GM21717 (cell line): ENCODE data around the gene SLC25A26.
A peak's percentile ranks its signal among the peaks of the same experiment; 100 is the strongest.

ENCODE experiments used
- ATAC-seq: cut with Tn5 transposase; IDR thresholded peaks from one replicate; pipeline ENCODE4 v1.9.1; 2021; ENCODE audit warnings: mild to moderate bottlenecking, moderate library complexity; ENCODE audit not compliant: unreplicated experiment

The SLC25A26 gene

DNA sequence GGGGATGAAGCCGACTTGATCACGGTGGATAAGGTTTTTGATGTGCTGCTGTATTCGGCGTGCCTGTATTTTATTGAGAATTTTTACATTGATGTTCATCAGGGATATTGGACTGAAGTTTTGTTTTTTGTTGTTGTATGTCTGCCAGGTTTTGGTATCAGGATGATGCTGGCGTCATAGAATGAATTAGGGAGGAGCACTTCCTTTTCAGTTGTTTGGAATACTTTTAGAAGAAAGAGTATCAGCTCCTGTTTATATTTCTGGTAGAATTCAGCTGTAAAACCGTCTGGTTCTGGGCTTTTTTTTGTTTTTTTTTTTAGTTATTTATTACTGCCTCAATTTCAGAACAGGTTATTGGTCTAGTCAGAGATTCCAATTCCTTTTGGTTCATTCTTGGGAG, 93.7 kb downstream of the SLC25A26 start:
- ATAC-seq, result no peak

DNA sequence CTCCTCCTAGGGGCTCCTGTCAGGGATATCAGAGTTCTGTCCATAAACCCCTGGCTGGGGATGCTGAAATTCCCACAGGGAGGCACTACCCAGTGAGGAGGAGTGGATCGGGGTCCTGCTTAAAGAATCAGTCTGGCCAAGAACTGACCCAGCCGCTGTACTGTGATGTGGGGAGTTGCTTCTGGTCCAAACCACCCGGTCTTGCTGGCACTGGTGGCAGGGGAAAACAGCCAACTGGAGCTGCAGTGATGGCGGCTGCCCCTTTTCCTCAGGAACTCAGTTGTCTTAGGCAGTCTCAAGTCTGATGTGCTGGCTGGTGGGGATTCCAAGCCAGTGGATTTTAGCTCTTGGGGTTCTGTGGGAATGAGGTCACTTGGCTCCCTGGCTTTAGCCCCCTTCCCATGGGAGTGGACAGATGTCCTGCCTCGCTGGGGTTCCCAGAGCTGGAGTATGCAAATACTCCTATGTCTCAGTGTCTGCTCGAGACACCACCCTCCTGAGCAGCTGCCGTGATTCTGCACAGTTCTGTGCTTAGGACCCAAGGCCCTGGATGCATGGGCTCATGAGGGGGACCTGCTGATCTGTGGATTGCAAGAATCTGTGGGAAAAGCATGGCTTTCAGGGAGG, 97.1 kb downstream of the SLC25A26 start:
- no peak for ATAC-seq

DNA sequence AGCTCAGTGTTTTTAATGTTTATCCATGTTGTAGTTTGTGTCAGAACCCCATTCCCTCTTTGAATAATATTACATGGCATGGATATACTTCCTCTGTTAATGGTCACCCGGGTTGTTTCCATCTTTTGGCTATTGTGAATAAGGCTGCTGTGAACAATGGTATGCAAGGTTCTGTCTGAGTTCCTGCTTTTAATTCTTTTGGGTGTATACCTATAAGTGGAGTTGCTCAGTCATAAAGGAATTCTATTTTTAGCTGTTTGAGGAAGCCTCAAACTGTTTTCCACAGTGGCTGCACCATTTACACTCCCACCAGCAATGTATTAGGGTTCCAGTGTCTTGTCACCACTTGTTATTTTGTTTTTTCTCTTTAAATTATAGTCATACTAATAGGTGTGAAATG, 99.6 kb downstream of the SLC25A26 start:
- no peak for ATAC-seq

DNA sequence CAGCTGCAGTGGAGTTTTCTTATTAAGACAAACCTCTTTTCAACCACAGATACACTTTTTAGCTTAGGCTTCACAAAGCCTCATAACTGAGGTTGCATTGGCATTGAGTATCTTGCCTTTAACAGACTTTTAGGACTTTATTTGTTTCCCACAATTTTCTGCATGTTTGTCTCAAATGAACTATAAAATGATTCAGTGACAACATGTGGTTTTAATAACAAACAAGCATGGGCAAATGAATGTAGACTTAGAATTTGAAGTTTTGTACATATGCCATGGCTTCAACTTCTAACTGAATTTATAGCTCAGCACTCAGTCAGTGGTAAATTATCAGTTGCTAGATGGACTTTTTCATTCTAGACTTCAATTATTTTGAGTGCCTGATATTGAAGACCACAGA, 101.6 kb downstream of the SLC25A26 start:
- no peak for ATAC-seq

DNA sequence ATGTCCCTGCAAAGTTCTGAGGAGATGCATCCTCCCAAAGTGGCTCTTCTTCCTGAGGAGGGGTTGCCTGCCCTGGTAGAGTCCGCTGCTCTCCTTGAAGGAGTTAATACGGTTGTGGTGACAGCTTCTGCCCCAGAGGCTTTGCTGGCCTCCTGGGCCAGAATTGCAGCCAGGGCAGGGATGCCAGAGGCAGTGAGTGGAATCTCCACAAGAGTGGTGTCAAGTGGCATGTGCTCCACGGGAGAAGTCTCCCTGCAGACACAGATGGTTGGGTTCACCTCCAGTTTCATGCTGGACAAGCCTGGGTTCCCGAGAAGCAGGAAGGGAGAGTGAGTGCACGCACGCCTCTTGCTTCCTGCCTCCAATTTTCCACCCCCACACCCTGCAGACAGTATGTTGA, 105.5 kb downstream of the SLC25A26 start:
- no peak for ATAC-seq

DNA sequence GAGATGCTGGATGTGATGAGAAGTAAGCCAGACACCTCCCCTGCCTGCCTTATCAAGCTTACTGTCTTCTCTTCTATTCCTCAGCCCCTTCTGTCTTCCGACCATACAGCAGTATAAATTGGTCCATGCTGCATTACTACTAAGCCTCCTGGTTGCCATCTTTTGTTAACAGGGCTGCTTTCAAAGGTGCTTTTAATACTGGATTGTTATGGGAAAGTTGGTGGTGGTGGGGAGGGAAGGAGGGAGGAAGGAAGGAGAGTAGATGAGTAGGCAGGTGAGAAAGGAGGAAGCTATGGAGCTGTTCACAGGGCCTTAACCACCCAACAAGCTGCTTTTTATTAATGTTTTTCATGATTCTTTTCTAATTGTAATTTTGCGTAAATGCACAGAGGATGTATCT, 114.9 kb downstream of the SLC25A26 start:
- no peak for ATAC-seq

DNA sequence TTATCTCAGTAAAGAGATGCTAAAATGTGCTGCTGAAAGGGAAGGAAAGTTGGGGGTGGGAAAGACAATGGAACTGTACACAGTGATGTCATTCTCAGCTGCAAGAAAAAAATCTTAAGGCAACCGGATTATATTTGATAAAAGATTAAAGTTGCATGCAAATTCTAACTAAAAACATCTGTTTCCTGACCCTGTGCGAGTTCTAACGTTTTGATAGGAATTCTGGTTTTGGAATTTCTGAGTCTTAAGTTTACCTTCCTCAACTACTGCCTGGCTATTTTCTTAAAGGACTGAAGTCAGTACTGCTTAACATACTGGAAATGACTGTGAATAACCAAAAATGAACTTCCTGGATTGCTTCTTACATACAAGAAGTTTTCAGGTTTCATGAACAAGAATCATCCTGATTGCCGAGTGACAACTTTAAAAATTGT, 115.5 kb downstream of the SLC25A26 start:
- ATAC-seq, result no peak

DNA sequence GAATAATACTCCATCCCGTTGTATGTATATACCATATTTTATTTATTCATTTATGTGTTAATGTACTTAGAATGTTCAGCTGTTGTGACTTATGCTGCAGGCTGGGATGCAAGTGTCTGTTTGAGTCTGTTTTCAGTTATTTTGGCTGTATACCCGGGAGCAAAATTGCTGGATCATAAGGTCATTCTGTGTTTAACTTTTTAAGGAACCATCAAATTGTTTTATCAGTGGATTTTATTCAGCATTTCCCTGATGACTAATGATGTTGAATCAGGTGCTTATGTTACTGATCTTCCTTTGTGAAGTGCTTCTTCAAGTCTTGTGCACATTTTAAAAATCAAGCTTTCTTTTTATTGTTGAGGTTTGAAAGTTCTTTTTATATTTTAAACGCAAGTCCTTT, 118.1 kb downstream of the SLC25A26 start:
- no peak for ATAC-seq

DNA sequence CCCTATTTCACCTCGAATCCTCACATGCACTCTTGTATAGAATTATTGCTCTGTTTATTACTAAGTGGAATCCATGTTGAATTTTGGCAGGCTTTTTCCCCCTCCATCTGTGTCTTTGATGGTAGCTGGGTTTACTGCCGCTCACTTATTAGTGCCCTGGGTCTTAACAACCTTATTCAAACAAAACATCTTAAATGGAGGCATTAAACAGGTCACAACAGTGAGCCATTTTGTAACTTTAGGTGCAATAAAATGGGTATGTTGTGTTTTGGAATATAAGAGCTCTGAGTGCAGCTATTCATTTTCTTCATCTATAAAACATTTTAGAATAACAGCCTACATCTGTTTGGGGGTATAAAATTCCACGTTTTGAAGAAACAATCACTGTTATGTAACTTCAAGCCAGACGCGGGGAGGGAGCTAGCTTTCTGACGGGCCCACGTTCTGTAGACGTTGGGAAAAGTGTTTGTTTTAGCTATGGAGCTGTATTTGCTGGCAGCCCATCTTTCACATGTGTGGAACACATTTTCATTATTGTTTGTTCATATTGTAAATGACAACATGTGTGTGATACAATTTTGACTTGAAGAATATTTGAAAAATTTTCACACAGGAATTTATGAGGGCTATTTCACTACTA, 122.0 kb downstream of the SLC25A26 start:
- no peak for ATAC-seq

DNA sequence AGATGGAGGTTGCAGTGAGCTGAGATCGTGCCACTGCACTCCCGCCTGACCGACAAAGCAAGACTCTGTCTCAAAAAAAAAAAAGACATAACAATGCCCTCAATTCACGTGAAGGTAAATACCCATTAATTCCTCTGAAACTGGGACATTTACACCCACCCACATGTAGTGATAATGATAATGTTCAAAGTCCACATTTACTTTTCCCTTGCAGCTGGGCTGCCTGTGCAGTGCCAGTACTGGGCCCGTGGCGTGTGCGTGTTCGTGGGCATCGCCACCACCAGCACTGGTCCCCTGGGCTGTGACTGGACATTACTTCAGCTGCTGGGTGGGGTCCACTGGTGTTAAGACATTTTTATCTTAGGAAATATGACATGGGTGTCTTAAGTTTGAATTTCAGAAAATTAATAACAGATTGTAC, 123.6 kb downstream of the SLC25A26 start:
- ATAC-seq, result no peak

DNA sequence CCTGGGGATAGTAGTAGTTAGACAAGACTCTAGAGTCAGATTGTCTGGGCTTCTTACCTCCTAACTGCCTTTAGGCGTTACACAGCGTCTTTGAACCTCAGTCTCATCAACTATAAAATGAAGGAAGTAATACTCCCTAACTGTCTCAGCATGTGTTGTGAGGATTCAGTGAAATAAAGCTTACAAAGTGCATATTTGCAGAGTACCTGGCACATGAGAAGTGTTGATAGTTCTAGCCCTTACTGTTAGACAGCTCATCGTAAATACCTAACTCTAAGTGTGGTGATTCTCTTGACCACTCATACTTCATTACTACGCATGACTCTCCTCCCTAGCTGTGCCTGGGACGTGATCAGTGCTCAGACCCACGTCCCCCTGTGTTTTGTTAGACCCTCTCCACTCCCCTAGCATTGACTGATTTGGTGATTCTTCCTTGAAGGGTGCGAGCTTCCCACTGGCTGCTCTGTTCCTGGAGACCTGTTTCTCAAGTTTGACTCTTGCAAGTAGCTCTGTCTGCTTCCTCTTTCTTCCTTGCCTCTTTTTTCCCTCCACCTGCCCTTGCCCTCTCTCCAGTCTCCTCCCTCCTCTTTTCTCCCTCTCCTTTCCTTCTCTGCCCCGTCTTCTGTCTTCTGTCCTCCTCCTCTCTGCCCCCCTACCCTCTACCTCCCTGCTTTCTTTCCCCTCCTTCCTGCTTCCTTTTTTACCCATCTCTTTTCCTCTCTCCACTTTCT, 124.2 kb downstream of the SLC25A26 start:
- no peak for ATAC-seq

DNA sequence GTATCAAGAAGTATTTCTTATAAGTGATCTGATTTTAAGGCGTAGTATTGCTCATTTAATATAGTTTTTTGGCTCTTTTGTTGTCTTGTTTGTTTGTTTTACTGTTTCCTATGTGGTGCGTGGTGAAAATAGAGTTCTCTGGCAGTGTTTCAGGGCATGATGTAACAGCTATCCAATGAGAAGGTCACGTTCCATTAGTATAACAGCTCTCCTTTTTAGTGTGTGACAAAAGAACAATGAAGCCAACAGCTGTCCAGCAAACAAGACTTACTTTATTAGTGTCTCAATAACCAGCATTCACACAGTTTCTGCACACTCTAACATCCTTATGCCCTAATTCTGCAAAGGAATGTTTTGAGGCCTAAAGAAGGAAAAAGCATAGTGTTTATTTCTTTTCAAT, 127.9 kb downstream of the SLC25A26 start:
- ATAC-seq, result no peak

DNA sequence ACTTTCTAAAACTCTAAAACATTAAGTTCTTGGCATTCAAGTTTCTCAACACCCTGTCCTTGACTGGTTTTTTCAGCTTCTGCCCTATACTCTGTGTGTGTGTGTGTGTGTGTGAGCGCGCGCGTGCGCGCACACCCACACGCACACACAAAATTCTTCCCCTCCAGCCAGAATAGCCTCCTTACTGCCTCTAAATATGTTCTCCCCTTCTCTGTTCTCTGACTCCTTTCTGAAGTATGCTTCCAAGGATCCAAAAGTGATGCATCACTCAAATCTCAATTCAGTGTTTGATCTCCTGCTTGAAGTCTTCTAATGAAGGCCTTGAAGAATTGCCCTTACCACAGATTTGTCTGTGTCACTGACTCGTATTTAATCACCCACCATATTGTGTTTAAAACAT, 129.8 kb downstream of the SLC25A26 start:
- no peak for ATAC-seq

DNA sequence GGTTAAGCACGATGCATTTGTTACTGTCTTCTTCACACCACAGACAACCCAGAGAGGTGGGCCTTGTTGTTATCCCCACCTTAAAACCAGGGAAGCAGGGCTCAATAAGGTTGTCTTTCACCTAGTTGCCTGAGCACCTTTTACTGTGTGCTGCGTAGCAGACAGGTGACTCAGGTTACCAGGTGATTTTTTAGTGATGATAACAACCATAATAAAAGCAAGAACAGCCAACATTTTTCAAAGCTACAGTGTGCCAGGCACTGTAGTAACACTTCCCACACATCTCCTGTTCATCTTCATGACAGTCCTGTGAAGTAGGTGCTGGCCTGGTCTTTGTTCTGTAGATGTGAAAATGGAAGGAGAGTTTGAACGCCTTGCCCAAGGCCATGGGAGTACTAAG, 132.2 kb downstream of the SLC25A26 start:
- ATAC-seq, result no peak

DNA sequence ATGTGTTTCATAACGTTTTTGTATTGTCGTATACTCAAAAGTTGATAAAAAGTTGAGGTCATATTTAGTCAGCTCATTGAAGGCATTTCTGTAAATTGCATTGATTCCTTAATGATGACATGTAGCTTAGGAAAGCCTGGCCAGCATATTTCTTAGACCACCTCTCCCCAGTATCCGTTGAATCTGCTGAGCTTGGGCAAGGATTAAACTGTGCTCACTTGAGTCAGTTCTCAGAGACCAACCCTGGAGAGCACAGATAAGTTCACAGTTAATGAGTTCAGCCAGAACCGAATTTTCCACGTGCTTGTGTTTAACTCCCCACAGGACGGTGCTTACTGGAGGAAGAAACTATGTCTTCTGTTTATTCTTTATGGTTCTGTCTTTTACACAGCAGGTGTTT, 132.7 kb downstream of the SLC25A26 start:
- no peak for ATAC-seq

DNA sequence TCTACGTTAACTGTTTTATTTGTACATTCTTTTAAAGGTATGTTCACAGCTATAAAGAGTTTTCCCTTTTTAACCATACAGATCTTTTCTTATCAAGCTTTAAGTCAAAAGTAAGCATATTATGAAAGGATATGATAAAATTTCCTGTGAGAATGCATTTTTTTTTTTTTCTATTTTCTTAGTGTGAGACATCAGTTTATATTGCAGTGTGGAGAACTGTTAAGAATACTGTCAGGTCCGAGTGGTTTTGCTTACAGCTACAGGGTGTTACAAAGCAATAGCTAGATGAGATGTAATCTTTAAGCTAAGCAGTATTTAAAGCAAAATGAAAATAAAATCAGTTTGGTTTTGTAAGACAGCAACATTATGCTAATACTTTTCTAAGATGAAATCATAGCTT, 133.2 kb downstream of the SLC25A26 start:
- no peak for ATAC-seq

DNA sequence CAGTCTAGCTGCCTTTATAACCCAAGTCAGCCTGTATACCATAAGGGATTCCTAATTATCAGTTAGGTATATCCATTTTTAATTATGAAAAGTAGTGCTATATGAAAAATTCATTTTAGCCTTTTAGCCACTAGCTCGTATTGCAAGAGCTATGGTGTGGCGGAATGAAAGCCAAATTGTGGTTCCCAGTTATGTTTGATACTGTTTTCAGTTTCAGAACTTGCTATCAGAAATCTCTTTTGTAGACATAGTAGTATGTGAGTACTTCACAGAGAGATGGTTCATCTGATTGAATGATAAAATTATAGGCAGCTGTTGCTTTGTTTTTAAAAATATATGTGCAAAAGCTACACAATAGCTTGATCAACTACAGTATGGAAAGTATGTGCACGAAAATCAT, 134.6 kb downstream of the SLC25A26 start:
- peak; percentile 72 for ATAC-seq

DNA sequence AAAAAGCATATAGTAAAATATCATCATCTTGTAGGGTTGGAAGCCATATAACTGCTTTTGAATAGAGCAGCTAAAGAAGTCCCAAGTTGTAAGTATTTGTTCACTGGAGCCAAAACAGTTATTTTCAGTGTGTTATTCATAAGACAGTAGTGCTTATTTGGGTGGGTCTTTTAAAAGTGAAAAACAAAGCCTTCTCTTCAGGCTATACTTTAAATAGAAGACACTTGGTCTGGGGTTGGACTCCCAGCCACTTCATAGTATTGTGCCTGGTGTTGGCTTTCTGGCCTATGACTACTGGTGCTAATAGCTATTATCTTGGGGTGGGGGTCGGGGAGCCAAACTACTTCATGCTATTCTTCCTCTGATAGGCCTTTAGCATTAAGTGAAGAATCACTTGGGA, 135.2 kb downstream of the SLC25A26 start:
- ATAC-seq, result no peak

DNA sequence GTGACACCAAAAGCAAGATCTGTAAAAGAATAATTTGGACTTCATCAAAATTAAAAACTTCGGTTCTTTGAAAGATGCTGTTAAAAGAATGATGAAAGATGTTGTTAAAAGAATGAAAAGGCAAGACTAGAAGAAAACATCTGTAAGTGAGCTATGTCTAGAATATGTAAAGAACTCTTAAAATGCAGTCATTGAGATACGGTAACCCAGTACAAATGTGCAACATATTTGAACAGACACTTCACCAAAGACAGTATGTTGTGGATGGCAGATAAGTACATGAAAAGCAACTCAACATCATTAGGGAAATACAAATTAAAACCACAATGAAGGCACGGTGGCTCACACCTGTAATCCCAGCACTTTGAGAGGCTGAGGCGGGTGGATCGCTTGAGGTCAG, 140.6 kb downstream of the SLC25A26 start:
- ATAC-seq, result no peak

DNA sequence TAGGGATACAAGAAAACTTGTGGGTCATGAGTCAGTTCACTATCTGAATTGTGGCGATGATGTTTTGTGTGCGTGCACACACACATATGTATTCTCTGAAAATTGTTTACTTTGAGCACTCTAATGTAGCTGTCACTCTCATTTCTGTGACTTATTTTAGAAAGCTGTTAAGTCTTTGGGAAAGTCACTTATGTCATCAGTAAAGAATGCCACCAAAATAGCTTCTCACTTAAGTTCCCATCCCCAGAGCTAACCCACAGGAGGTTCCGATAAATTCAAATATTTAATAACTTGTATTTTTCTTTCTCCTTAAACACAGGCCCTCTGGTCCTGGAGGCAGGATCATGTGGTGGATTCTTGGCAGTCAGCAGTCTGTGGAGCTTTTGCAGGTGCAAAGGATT, 141.7 kb downstream of the SLC25A26 start:
- ATAC-seq, result no peak

DNA sequence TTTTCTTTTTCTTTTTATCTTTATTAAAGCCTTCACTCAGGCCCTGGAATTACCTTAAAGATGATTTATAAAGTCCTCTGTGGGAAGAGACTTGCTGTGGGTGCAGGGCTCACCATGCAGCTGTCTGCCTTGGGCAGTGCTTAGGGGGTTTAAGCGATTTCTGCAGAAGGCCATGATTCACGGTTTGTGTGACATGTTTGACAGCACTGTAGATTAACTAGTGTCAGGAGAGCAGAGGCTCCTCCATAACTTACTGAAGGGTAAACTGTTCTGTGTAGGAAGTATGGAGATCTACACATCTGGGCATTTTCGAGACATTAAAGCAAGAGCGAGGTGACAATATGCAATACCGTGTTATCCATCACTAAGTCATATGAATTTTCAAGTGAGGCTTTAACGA, 142.3 kb downstream of the SLC25A26 start:
- ATAC-seq, result no peak

DNA sequence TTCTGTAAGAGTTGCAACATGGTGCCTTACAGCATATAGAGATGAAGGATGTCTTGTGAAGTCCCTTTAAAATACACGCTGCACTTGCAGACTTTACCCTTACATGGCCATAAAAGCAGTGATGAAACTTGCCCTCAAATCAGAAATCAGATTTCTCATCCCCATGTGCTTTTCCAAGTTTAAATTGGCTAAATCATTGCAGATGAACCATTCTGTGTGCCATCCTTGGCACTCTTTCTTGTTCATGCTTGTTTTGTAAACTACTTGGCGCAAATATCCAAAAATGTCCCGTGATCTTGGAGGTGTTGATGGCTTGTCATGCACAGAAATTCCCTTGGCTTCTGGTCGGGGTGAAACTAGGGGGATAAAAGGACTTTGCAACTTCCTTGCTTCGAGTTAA, 144.3 kb downstream of the SLC25A26 start:
- ATAC-seq, result no peak
